ENCODE results near the gene MCAT.

GRCh38 chr22:43150731-43151206 lies 7.6 kb upstream of the MCAT start:
- TF ChIP-seq POLR2A (IDR thresholded peaks at IDR 0.05): no peak
- no peak for TF ChIP-seq CTCF (IDR thresholded peaks at IDR 0.05)
